Panc1 (cell line): ENCODE data around the gene SNX1. TPM values are rescaled to one million over a fixed set of nuclear protein-coding genes. Genes with fewer than 3 reads are reported as not detected.

Experiments
- ATAC-seq: fragments of 200-7000 bp; cut with Tn5 transposase; 2 replicates; pipeline ENCODE4 v1.9.1; 2020; ENCODE audit warnings: mild to moderate bottlenecking, moderate library complexity
- BruUV-seq: library from RNA; stranded (reverse); fragments of 400-500 nt; replicated peaks from 2 replicates; lab custom pipeline; 2021; lab: Mats Ljungman, UMichigan
- CTCF ChIA-PET: fragments of 300-600 bp; sonication (Branson Sonifier 250); formaldehyde crosslinking; loops from one replicate; lab custom pipeline; 2022; ENCODE audit warnings: antibody characterized with exemption; lab: Charles Lee
- POLR2A ChIA-PET: fragments of 300-600 bp; sonication (Branson Sonifier 250); formaldehyde crosslinking; loops from one replicate; lab custom pipeline; 2022; ENCODE audit warnings: antibody characterized with exemption; lab: Charles Lee
- DNase-seq: peaks from one replicate; pipeline ENCODE4 v3.0.0-alpha.2; 2010; ENCODE audit warnings: low read depth, low spot score
- H3K27ac ChIP-seq: 2 replicates; pipeline ENCODE4 v1.5.1; 2011; ENCODE audit warnings: mild to moderate bottlenecking, low read length, inconsistent platforms
- H3K27me3 ChIP-seq: fragments of 200-500 bp; sonication (Bioruptor generic); 2 replicates; pipeline ENCODE4 v1.6.0; 2014; ENCODE audit warnings: low read length, inconsistent platforms; ENCODE audit not compliant: control insufficient read depth, insufficient read depth
- H3K36me3 ChIP-seq: fragments of 200-500 bp; sonication (Bioruptor generic); 2 replicates; pipeline ENCODE4 v1.5.1; 2014; ENCODE audit warnings: inconsistent platforms, mild to moderate bottlenecking, low read length, moderate library complexity; ENCODE audit not compliant: control insufficient read depth, insufficient read depth
- H3K4me1 ChIP-seq: 2 replicates; pipeline ENCODE4 v1.5.1; 2011; ENCODE audit warnings: inconsistent platforms, mild to moderate bottlenecking, low read length, moderate library complexity; ENCODE audit not compliant: control insufficient read depth, insufficient read depth
- H3K4me3 ChIP-seq, 2 experiments: 2 replicates each; pipeline ENCODE4 v1.5.1; 2011 to 2012; ENCODE audit warnings: low read depth in 2 of 2, low read length in 2 of 2, mild to moderate bottlenecking in 2 of 2, inconsistent platforms in 1 of 2, moderate library complexity in 1 of 2
- H3K9me3 ChIP-seq: fragments of 200-500 bp; sonication (Bioruptor generic); 2 replicates; pipeline ENCODE4 v1.5.1; 2014; ENCODE audit warnings: low read depth, mild to moderate bottlenecking, inconsistent platforms, low read length, moderate library complexity; ENCODE audit not compliant: control insufficient read depth, insufficient read depth
- CTCF ChIP-seq: fragments of 450-650 bp; IDR thresholded peaks from 2 replicates; pipeline ENCODE4 v1.5.1; 2017; ENCODE audit warnings: mild to moderate bottlenecking
- POLR2AphosphoS5 ChIP-seq: IDR thresholded peaks from 2 replicates; pipeline ENCODE4 v1.6.1; 2012; ENCODE audit warnings: mild to moderate bottlenecking, low read depth, low read length, moderate library complexity
- REST ChIP-seq, 2 experiments: IDR thresholded peaks; 2 replicates each; pipeline ENCODE4 v1.6.1; 2011 to 2012; ENCODE audit warnings: low read depth in 2 of 2, control low read depth in 1 of 2, low read length in 1 of 2, mild to moderate bottlenecking in 1 of 2, moderate library complexity in 1 of 2; ENCODE audit not compliant: insufficient read depth in 1 of 2
- SIN3A ChIP-seq: IDR thresholded peaks from 2 replicates; pipeline ENCODE4 v1.6.1; 2012; ENCODE audit warnings: low read depth, mild to moderate bottlenecking, low read length, moderate library complexity, borderline replicate concordance; ENCODE audit not compliant: insufficient read depth
- TCF7L2 ChIP-seq: IDR thresholded peaks from 2 replicates; pipeline ENCODE4 v1.6.1; 2011; ENCODE audit warnings: mild to moderate bottlenecking, low read depth, low read length, inconsistent platforms
- in situ Hi-C: cut with HindIII; loops from 2 replicates; pipeline ENCODE4 v1.10.0; 2016; ENCODE audit warnings: low sequenced_read_pairs, low pct_unique_long_range_greater_than_20kb
- intact Hi-C: fragments of 100-400 bp; cut with micrococcal nuclease; formaldehyde crosslinking; loops from one replicate; pipeline ENCODE4 v1.10.0; 2022; ENCODE audit not compliant: unreplicated experiment
- total RNA-seq: library from RNA; stranded (reverse); gene quantifications from one replicate; pipeline ENCODE4 v1.2.1, GENCODE V29; 2021; ENCODE audit not compliant: unreplicated experiment

The SNX1 gene
- total RNA-seq, 1 experiment from 2014 or later: 96.2 TPM

- ATAC-seq: no peak
- ChIA-PET POLR2A (no interaction called here), CTCF (interaction anchor here (0.6 kb wide), 1 partner anchor 345 kb away, joined by 4 read pairs; no protein-coding TSS in a partner anchor)
- H3K36me3 ChIP-seq: peaks cover 28% of the 10 kb centered on the region
- in situ Hi-C loops: no loop called here
- H3K27ac ChIP-seq: no peak overlapping the region
- no peak overlapping the region for H3K4me3 ChIP-seq
- TF ChIP-seq CTCF (no peak), SIN3A (no peak), TCF7L2 (no peak), REST (IDR thresholded peaks at IDR 0.05; ENCODE audit: insufficient read depth in 1 of 2, low read depth in 2 of 2, low read length in 1 of 2) (no peak), POLR2AphosphoS5 (no peak)
- BruUV-seq: no TSS peak
- no peak for DNase-seq
- no peaks in the 10 kb centered on the region for H3K9me3 ChIP-seq
- intact Hi-C loops: no loop called here
- H3K27me3 ChIP-seq: no peaks in the 10 kb centered on the region
- H3K4me1 ChIP-seq: no peaks in the 10 kb centered on the region
Observed at GRCh38 chr15:64125978-64126377, 30.2 kb downstream of the SNX1 start.

GRCh38 chr15:64127521-64128270 lies 31.9 kb downstream of the SNX1 start:
- no peak for ATAC-seq
- in situ Hi-C loops: no loop called here
- peaks cover 38% of the 10 kb centered on the region for H3K36me3 ChIP-seq
- CTCF ChIA-PET: no interaction called here
- no peaks in the 10 kb centered on the region for H3K4me1 ChIP-seq
- no peaks in the 10 kb centered on the region for H3K9me3 ChIP-seq
- POLR2A ChIA-PET: no interaction called here
- BruUV-seq: no TSS peak
- no peak for TF ChIP-seq SIN3A
- TF ChIP-seq POLR2AphosphoS5: no peak
- TF ChIP-seq TCF7L2: no peak
- no peak for TF ChIP-seq CTCF
- no peak for TF ChIP-seq REST (IDR thresholded peaks at IDR 0.05; ENCODE audit: insufficient read depth in 1 of 2, low read depth in 2 of 2, low read length in 1 of 2)
- DNase-seq: no peak
- H3K27ac ChIP-seq: no peak overlapping the region
- no peak overlapping the region for H3K4me3 ChIP-seq
- intact Hi-C loops: no loop called here
- H3K27me3 ChIP-seq: no peaks in the 10 kb centered on the region
